CD4-positive, alpha-beta T cell treated with Interleukin-2 at 100 ng/mL for 4 hours (primary cell): ENCODE data around the gene RNF123.

ENCODE experiments used
- DNase-seq: peaks from one replicate; pipeline ENCODE4 v3.0.0-alpha.2; 2020; ENCODE audit warnings: low spot score

Gene RNF123

GRCh38 chr3:49750056-49750455 lies 60.7 kb downstream of the RNF123 start:
- DNase-seq = no peak

- no peak for DNase-seq
Observed at GRCh38 chr3:49751501-49751900, 62.1 kb downstream of the RNF123 start.

- DNase-seq = no peak
Observed at GRCh38 chr3:49754536-49754935, 65.2 kb downstream of the RNF123 start.

- DNase-seq = no peak
Observed at GRCh38 chr3:49756036-49756435, 66.7 kb downstream of the RNF123 start.

GRCh38 chr3:49757197-49757596 lies 67.8 kb downstream of the RNF123 start:
- no peak for DNase-seq

- no peak for DNase-seq
Observed at GRCh38 chr3:49759226-49759625, 69.9 kb downstream of the RNF123 start.

- no peak for DNase-seq
Observed at GRCh38 chr3:49761661-49762060, 72.3 kb downstream of the RNF123 start.

GRCh38 chr3:49763981-49764380 lies 74.6 kb downstream of the RNF123 start:
- no peak for DNase-seq

GRCh38 chr3:49769286-49769915 lies 80.0 kb downstream of the RNF123 start:
- no peak for DNase-seq

GRCh38 chr3:49769926-49770325 lies 80.6 kb downstream of the RNF123 start:
- no peak for DNase-seq
